Stimulated activated CD8-positive, alpha-beta memory T cell treated with anti-CD3 and anti-CD28 coated beads, Interleukin-2, amount 100 ng/mL, for 1 hour (primary cell): Measurements from ENCODE around the gene FBP1.

Experiments
- DNase-seq, 2 donors: peaks; one replicate each; pipeline ENCODE4 v3.0.0-alpha.2; 2020; ENCODE audit warnings: low read depth in 2 of 2

FBP1 gene

GRCh38 chr9:94656200-94656599 lies 16.9 kb upstream of the FBP1 start:
- no peak for DNase-seq

GRCh38 chr9:94655739-94656138 lies 16.4 kb upstream of the FBP1 start:
- no peak for DNase-seq

GRCh38 chr9:94654165-94654894 lies 15.0 kb upstream of the FBP1 start:
- no peak for DNase-seq

- no peak for DNase-seq
Measured at GRCh38 chr9:94650949-94651348, 11.6 kb upstream of the FBP1 start.

DNA sequence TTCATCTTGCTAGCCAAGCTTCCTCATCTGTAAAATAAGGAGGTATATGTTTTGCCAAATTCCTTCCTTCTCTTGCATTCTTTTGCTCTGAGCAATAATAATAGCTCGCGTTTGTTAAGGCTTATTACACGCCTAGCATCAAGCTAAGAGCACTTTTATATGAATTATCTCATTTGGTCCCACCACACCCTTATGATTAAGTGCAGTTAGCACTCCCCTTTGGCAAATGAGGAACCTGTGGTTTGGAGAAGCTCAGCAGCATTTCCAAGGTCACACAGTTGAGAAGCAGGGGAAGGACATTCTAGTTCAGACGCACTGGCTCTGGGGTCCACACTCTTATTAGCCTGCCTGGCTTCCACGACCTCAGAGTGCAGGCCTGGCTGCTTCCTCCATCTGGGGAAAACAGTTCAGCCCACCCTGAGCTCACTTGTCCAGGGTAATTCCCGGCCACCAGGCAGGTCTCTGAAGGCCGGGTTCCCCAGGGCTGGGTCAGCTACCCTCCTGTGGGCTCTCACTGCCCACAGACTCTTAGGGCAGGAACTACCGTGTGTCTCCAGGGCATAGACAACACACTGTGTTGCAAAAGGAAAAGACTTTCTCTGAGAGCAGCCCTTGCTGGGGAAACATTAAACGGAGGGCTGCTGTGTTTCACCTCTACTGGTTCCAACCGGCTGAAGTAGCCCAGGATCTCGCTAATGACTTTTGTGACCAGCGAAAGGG lies 9.9 kb upstream of the FBP1 start:
- no peak for DNase-seq

DNA sequence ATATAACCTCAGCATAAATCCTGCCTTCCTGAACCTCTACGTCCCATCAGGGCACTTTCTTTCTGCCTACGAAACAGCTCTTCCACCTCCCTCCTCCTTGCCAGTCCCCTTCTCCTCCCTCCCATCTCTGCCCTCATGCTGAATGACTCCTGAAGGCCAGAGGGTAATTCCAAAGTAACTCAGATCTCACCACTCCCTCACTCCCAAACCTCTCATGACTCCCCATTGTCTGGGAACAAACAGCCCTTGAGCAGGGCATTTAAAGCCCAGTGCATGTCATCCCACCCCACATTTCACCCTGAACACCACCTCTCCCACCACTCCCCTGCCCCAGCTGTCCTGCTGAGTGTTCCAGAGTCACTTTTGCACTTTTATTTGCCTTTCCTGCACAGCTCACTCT lies 8.9 kb upstream of the FBP1 start:
- DNase-seq, result no peak

DNA sequence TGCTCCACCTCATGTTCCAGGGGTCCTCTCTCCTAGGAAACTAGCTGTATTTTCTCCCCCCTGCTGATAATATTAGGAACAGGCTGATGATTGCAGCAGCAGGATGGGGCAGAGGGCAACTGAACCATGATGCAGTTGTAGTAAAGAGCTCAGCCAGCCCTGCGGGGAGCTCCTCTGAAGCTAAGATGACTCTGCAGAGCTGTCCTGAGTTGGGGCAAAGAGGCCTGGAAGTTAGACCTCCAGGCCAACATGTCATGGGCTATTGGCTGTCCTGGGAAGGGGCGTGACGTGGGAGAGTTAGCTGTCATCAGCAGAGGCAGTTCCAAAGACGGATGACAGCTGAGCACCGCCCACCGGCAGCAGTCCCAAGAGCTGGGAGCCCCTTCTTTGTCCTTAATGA lies 6.6 kb upstream of the FBP1 start:
- no peak for DNase-seq

DNA sequence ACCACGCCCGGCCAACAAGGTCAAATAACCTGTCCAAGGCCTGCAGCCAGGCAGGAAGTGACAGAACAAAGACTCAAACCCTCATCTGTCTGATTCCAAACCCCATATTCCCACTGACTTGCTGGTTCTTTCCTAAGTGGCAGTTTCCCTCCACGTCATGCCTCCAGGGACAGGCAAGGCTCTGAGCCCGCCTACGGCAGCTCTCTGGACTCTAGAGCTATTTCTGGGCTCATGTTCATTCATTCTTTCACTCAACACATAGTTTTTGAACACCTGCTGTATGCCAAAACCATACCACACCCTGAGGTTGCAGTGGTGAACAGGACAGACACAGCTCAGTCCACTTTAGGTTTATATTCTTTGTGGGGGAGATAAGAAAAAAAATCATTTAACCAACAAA lies 5.2 kb upstream of the FBP1 start:
- DNase-seq, result no peak

- no peak for DNase-seq
Measured at GRCh38 chr9:94643741-94644140, 4.4 kb upstream of the FBP1 start.

DNA sequence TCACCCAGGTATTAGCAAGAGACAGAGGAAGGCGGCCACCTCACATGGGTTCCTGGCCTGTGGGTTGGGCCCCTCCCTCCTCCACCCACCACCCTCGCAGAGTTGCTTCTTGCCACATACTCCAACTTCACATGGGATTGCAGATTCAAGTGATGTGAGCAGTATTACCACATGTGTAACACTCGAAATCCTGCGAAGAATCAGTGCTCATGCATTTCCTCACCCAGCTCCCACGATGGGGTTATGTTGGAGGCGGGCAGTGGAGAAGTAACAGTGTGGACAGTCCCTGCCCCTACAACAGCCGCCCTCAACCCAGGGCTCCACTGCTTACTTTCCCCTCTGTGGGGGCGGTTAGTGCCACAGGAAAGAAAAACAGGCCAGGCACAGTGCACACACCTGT lies 3.9 kb upstream of the FBP1 start:
- no peak for DNase-seq

DNA sequence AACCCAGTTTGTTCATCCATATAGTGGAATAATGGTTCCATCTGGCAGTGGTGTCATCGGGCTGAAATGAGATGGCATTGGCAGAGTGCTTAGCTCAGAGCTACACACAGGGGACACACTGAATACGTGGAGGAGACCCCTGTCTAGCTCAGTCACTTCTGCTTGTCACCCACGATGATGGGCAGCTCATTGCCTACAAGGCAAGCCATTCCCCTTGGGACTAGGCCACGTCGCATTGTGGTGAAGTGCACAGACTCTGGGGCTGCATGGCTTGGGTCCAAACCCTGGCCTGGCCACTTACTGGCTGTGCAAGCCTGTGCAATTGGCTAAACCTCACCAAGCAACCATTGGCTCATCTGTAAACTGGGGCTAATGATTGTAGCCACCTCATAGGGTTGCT lies 3.2 kb upstream of the FBP1 start:
- DNase-seq, result no peak

- DNase-seq, result no peak
Measured at GRCh38 chr9:94639999-94640376, 670 bp upstream of the FBP1 start.

GRCh38 chr9:94638335-94639060 lies 820 bp downstream of the FBP1 start:
- DNase-seq, result no peak

- DNase-seq, result no peak
Measured at GRCh38 chr9:94632737-94633136, 6.6 kb downstream of the FBP1 start.

DNA sequence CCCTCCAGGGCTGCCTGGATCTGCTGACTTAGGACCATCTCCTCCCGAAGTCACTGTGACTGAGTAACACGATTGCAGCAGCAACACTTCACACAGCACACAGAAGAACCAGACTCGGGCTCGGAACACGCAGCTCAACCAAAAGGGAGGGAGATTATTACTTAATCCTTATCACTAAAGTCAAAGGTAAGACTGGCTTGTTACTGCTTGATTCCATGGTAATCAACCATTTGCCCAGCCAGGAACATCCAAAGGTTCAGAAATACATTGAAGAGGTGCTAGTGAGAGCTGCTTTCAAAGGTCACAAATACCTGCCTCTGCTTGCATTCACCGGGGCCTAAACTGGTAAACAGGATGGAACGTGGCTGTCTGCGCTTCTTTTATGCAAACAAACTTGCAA lies 7.7 kb downstream of the FBP1 start:
- no peak for DNase-seq

DNA sequence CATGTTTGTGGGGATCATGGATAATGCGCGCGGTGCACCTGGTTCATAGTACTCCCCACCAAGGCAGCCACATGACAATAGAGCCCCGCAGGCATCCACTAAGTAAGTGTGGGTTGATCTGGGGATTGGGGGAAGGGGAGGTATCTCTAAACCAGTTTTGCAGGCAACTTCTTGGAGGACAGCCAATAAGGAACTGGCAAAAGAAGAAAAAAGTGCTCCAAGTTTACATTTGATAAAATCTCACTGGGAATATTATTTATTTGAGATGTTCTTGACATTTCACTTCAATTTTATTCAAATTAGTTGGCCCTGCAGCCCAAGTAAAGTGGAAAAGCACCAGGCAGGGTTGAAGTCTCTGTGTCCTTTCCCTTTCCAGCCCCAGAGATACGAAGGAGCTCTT lies 8.5 kb downstream of the FBP1 start:
- DNase-seq, result no peak

DNA sequence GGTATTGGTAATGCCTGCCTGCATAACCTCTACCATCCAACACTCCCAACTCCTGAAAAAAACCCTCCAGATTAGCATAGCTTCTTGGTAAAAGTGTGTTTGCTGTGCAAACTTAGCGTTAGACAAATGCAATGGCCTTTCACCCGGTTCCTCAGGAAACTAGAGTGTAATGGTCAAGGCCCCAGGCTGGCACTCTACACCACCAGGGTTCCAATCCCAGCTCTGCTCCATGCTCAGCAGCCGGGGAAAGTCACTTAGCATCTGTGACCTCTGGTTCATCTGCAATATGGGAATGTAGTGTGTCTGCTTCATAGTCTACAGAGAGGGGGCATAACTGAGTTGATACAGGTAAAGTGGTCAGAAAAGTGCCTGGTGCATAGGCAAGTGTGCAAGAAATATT lies 9.0 kb downstream of the FBP1 start:
- DNase-seq, result no peak

DNA sequence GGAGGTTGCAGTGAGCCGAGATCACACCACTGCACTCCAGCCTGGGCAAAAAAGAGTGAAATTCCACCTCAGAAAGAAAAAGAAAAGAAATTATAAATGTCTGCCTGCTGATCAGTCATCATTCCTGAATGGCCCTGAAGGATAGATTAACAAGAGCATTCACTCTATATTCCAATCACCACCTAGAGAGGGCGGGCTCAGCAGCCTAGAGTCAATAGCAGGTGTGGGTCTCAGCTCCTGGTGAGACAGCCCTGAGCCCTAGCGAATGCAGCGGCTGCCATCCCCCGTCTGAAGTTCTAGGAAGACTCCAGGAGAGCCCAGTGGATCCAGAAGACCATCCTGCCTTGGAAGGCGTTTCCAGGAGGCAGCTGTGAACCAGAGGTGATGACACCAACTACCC lies 12.0 kb downstream of the FBP1 start:
- no peak for DNase-seq

GRCh38 chr9:94625835-94626234 lies 13.5 kb downstream of the FBP1 start:
- DNase-seq, result no peak

DNA sequence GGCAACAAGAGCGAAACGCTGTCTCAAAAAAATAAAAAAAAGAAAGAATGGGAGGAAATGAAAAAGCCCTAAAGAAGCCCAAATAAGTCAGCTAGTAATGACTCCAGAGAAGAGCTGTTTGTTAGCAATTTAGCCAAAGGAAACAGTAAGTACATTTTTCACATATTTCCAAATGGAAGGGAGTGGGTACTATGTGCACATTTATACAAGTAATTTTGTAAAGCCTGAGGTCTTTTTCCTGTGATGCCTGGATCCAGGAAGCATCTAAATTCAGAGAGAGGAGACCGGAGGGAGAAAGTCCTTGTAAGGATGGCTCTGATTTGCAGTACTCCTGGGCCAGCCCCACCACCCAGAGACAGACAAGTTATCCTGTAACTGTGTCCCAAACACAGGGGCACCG lies 14.7 kb downstream of the FBP1 start:
- no peak for DNase-seq

DNA sequence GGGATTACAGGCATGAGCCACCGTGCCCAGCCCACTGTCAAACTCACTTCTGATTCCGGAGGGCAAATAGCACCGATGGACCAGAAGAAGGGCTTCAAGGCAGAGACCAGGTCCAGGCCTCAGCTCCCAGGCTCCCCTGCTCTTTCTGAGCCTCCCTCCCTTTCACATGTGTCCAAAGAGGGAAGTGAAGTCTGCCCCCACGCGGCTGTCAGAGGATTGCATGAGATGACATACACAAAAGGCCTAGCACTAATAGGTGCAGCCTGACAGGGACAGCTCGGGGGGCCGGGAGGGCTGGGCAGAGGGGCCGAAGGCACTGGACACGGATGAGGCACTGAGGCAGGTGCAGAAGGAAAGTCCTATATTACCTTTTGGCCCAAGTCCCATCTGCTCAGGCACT lies 16.1 kb downstream of the FBP1 start:
- no peak for DNase-seq

- DNase-seq, result no peak
Measured at GRCh38 chr9:94622087-94622800, 17.1 kb downstream of the FBP1 start.
